HG03457 (cell line): ENCODE data around the gene STPG4.

Source experiments
- ATAC-seq: cut with Tn5 transposase; IDR thresholded peaks from one replicate; pipeline ENCODE4 v1.9.1; 2021; ENCODE audit warnings: moderate number of reproducible peaks; ENCODE audit not compliant: unreplicated experiment

Gene STPG4

DNA sequence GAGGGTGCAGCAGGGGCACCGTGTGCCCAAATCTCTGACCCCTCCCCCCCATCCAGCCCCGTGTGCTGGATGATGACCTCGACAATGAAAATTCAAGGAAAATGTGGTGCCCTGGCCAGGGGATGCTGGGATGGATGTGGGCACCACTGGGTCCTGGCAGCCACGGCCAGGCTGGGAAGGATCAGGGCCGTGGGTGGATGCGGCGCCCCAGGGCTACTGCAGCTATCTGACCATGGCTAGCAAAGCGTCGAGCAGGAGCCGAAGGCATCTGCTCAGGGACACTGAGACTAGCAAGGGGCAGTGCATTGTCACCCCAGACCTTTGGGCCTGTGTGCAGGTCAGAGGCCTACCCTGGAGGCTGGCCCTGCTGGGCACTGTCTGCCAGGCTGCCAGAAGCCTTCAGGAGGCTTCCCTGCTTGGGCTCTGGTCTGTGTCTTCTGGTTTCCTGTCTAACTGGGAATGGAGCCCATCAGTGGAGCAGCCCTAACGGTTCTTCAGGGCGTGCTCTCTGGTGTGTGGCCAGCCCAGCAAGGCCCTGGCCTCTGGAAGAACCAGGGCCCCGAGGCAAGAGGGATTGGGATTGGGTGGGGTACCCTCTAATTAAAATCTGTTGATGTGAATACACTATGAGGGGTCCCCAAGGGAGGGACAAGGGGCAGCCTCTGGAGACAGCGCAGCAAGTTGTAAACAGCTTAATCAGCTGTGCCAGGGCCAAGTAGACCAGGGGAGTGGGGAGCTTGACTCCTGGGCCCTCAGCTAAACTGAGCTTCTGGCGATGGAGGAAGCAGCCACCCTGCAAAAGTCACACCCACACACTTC, 98.0 kb downstream of the STPG4 start:
- ATAC-seq = no peak

DNA sequence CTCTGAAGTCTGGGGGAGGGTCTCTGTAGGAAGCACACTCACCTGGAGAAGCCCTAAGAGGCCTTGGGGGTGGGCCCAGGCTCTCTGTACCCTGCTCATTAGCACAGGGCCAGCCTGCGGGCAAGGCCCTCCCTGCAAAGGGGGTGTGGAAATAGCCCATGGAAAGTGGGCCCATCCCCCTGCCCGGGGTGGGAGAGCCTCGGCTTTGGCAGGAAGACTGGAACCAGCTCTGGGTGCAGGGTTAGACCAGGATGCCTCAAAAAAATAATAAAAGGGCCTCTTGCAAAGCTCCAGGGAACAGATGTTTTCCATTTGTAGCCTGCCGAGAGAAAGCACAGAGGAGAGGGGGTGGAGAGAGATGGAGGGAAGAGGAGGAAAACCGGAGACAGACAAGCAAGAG, 98.7 kb downstream of the STPG4 start:
- ATAC-seq = no peak

DNA sequence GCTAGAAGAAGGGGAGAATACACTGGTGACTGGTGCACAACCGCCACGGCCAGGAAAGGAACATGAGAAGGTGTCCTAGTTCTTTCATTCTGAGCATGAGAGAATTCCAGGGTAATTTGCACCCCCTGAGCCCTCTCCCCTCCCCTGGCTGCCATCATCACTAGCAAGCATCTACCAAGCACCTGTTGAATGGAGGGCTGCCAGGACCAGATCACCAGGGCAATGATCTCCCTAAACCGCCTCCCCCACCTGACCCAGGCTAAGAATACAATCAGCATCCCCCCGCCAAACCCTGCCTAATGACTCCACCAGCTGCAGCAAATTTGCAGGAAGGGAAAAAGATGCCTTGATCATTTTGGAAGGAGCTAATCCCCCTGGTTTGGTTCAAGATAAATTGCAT, 100.2 kb downstream of the STPG4 start:
- no peak for ATAC-seq

DNA sequence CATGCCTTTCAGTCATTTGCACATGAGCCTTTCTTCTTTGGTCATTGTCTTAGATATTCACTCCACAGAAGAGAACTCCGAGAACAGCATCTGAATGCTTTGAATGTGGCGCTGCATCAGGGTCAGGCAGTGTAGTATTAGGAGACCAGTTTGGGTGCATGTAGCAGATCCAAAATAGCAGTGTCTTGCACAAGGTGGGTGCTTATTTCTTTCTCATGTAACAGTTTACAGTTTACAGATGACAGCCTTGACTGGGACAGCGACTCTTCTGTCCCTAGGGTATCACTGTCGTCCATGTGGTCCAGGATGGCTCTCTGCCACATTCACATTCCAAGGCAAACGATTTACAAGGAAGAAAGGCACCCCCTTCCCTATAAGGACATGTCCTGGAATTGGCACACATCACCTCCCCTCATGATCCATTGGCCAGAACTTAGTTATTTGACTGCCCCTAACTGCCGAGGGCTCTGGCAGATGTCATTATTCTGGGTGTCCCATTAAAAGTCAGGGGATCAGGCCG, 101.0 kb downstream of the STPG4 start:
- no peak for ATAC-seq

DNA sequence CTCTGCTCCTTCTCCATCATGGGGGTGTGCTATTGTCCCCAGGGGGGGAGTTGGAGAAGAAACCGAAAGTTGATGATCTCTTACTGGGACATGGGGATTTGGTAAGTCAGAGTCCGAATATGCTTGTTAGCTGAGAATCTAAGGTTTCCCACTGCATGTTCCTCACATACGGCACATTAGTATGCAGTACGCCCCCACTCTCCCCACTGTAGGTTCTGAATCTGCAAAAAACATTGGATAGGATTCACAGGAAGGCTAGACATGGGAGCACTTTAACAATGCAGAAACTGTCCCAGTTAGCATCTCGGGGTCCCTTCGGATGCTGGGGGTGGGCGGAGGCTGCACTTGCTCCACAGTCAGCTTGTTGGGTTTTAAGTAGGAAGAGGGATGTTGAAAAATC, 102.3 kb downstream of the STPG4 start:
- no peak for ATAC-seq

DNA sequence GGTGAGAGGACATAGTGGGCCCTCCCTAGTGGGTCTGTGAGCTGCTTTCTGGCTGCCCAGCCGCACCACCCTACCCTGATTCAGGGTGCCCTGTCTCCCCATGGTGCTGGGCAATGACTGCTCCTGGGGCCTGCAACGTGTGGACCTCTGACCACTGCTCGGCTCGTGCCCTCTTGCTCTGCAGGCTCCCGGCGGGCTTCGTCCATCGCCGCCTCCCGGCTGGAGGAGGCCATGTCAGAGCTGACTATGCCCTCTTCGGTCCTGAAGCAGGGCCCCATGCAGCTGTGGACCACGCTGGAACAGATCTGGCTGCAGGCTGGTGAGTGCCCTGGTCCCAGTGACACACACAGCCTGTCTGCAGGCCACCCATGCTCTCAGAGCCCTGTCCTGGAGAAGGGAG, 103.5 kb downstream of the STPG4 start:
- no peak for ATAC-seq

DNA sequence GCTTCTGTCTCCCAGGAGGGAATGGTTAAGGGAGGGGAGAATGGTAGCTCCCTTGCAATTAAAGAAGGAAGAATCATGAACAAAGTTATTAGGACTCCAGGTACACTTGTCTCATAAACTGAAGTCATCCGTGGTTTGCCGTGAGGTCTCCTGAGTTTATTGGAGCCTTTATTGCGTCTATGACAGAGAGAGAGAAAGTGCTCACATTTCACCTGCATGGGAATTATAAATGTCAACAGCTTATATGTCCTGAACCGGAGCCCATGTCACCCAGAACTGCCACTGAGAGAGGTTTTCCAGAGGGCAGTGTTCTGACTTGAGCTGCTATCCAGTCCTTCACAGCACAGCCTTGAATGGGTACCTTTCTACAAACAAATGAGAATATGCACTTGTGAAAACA, 104.3 kb downstream of the STPG4 start:
- no peak for ATAC-seq

DNA sequence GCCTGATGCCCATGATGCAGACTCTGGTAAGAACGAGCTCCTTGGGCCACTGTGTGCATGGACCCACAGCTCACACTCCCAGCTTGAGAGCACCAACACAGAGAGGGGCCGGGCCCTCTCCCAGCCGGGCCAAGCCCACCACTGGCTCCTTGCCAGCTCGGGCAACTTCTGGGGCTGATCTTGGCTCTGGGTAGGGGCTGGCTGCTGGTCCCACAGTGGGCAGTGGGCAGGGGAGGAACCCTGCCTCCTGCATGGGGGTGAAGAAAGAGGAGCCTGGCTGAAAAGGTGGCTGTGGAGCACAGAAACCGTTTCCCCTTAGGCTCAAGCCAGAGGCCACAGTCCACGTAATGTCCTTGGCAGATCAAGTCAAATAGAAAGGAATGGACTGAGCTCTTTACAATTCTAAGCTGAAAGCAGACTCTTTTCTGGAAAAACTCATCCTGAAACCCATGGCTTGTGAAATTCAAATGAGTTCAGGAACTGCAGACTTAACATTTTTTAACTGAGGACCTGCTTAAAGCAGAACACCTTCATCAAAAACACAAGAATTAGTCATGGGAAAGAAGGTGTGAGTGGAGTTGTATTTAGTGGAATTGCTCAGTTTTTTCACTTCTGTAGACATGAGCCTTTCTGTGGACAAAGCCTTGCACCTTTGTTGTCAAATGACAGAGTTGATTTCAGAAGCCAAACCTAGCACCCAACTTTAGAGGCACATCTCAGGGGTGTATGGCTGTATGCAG, 104.9 kb downstream of the STPG4 start:
- ATAC-seq = no peak

DNA sequence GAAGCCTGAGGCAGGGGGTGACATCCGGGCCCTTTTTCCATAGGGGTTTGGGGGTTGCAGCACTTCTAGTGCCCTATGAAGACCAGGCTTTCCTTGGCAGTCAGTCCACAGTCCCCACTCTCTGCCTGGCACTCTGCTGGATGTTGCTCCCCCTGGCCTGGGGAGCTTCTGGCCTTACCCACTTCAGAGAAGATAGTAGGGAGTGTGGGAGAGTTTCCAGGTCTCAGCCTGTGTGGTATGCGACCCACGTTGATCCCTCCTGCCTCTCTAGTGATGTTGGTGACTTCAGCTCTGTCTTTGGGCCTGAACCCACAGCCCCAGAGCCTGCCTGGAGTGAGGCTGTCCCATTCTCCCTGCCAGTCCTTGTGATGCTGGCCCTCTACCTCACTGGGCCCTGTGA, 105.6 kb downstream of the STPG4 start:
- no peak for ATAC-seq

DNA sequence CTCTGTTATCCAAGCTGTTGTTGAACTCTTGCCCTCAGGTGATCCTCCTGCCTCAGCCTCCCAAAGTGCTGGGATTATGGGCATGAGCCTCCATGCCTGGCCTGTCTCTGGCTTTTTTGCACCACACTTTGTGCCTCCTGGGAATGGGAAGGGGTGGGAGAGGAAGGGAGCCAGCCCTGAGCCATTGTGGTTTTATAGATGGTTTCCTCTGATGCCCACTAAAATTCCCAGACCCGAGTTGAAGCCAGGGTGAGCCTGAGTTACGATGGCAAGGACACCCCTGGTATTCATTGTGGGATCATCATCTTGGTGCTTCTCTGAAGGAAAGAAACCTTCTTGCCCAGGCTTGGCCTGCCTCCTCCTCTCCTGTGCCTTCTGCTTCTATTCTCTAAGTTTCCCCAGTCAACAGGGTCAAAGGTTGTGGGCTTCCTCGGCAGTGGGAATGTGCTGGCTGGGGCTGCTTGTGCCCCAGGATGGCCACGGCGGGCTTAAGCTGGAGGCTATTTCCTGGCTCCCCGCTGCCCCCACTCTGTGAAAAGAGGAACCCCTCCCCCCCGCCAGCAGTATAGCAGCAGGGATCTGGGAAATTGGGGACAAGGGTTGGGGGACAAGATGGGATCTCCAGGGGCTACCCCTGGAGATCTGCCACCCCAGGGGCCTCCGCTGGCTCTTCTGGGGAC, 106.2 kb downstream of the STPG4 start:
- no peak for ATAC-seq

DNA sequence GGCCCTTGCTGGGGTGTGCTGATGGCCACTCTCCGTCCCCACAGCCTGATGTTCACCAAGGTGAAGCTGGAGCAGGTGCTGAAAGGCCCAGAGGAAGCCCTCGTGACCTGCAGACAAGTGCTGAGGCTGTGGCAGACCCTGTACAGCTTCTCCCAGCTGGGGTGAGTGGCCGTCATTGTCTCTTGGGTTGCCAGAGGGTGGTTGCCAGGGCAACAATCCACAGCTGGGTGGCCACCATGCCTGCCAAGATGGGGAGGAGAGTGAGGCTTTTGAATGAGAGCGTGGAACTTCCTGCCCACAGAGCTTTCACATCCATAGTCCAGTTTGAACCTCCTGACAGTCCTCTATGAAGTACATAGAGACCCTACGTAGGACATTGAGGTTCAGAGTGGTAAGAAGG, 108.8 kb downstream of the STPG4 start:
- no peak for ATAC-seq

DNA sequence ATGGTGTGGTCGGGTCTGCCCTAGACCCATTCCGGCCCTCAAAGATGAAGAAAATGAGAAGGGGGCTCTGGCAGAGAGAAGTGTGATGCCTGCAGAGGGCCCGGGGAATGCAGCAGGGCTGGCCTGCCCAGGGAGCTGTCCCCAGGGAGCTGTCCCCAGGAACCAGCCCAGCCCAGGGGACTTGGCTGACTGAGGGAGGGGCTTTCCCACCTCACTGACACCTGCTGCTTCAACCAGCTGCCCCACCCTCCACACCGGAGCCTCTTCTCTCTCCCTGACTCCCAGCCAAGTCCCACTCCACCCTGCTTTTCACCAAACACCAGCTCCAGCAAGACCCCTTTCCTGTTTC, 111.2 kb downstream of the STPG4 start:
- ATAC-seq = no peak

DNA sequence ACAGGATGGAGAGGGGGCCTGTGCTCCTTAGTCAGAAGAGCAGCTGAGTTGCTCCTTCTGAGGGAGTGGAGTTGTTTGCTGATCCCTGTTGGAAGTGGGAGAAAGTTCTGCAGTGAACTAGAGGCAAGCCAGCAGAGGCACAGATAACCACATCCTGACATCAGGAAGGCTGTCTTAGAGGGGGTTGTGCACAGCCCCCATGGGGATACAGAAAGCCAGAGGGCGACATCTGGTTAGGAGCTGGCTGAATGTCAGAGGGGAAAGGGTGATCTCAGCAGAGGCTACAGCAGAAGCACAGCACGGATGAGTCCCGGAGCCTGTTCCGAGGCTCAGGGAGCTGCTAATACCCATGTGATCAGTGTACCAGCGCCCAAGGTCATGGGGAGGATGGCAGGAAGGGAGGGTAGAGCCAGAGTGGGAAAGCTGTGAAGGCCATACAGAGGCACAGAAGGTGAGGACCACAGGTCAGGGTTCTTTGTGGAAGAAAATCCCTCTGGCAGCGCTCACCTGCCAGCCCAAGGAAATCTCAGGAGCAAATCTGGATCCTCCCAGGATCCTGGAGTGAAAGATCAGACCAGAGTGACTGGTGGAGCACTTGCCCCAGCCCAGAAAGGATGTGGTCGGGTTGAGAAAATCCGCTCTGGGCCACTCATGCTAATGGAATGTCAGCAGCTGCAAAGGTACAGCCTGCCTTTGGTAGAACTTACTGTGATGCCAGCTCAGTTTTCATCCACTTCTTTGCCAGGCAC, 111.8 kb downstream of the STPG4 start:
- ATAC-seq = no peak

DNA sequence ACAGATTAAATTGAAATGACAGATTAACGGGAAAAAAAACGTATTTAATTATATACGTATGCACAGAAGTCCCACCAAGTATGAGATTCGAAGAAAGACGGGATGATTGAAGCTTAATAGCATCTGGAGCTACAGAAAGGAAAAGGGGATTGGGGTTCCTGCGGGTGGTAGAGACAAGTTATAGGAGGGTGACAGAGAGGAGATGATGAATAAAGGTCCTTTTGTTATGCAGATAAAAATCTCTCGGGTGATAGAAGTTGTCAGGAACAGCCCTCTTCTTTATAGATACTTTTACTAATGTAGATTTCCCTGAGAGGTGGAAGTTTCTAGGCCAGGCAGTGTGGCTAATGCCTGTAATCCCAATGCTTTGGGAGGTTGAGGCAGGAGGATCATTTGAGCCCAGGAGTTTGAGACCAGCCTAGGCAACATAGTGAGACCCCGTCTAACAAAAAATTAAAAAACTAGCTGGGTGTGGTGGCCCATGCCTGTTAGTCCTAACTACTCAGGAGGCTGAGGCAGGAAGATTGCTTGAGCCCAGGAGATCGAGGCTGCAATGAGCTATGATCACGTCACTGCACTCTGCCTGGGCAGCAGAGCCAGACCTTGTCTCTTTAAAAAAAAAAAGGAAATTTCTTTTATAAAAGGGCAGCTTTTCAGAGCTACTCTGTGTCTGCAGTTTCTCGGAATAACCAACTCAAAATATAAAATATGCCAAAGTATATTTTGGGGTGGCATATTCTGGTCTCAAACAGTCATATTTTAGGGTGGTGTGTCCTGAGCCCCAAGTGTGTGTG, 113.0 kb downstream of the STPG4 start:
- ATAC-seq = no peak

DNA sequence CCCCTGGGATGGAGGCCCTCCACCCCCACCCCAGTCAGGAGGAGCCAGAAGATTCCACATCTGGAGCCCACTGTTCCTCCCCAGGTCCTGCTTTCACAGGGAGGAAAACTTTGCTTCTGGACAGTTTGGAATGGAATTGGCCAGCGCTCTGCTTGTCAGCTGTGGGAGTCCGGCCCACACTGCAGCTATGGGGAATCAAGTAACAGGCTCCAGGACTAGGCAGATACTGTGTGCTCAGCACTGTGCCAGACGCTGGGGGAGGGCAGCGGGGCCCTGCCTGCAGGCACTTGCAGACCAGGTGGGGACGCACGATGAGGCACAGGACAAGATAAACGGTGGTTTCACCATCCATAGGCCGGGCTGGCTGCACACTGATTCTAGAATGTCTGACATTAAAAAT, 114.0 kb downstream of the STPG4 start:
- no peak for ATAC-seq

DNA sequence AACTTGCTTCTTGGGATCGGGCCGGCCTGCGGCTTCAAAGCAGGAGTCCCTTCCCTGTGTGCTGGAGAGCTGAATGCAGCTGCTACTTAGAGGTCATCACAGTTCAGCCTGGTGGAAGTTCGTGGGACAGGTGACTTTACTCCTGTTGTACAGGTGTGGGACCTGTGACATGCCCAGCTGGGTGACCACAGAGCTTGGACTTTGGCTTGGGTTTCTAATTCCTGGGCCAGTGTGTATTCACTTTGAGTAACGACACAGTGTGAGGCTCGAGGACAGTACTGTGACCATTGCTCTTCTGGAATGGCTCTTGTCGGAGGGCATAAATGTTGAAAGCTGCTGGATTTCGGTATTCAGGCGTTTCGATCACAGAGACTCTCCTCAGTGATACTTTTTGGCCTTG, 114.5 kb downstream of the STPG4 start:
- ATAC-seq = no peak

DNA sequence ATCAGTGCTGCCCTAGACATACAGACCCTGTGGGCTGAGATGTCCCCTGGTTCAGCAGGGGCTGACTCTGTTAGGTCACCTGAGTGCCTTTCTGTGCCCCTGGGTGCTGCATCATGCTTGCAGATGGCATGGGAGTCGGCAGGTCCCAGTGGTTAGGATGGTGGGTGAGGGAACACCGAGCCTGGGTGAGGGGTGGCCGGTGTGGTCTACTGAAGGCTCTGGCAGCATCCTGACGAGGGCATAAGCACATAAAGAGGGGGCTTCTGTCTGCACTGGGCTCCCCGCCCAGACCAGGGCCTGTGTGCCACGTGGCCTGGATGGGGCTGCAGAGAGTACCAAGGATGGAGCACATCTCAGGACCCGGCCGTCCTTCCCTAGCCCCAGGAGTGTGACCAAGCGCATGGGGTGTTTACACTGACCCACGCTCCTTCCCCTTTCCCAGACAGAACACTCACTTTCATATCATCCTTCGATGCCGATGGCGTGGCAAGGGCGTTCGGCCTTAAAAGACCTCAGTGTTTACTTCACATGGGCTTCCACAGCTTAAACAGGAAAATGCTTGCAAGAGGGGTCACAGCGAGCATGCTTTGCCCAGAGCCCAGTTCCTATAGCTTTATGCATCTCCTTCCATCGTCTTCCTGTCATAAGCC, 115.1 kb downstream of the STPG4 start:
- no peak for ATAC-seq

DNA sequence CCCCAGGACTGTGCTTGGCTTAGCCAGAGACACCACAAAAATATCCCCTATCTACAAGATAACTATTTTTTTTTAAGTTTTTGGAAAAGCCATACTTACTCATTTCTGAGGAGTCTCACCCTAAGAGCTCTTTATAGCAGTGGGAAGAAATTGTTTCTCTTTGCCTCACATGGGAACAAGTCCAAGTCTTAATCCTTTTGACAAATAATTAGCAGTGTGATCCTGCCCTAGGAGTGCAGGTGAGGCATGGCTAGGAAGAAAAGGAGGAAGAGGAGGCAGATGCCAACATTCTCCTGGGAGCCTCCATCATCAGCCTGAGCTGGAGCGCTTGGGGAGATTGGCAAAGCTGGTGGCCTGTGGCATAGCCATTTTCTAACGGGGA, 115.6 kb downstream of the STPG4 start:
- no peak for ATAC-seq

DNA sequence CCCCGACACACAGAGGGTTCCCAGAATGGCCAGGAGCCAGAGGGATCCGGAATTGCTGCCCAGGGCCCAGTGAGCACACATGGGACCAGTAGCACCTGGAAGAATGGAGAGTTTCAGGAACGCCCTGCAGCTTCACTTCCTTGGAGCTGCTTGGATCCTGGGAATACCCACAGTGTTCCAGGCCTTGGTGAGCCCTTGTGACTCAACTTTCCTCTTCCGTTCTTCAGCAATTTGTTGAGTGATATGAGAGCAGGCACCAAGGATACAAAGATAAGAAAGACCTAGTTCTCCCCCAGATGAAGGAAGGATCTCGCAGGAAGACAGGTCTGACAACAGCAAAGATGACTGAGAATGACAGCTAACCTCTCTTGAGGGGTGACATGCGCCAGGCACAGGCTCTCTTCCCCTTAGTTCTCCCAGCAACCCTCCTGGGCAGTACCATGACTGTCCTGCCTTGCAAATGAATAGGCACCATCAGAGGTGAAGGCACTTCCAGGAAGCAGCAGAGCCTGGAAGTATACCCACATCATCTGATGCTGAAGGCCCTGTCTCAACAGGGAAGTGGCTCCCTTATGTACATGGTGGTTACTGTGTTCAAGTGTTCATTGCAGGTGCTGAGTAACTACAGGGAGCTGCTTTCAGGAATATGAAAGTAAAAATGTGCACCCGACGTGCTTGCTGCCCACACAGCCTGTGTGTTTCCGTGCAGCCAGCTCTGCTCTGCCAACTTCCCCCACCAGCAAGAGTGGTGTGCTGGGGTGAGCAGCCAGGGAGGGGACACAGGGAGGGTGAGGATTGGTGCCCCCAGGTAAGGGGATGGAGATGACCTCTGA, 116.2 kb downstream of the STPG4 start:
- ATAC-seq = no peak
